GM18907 (cell line): Measurements from ENCODE around the gene LCMT1.
"Not testable (repeated sequence)": the region's sequence is repeated elsewhere in the genome, so short reads cannot be mapped to it uniquely, and the experiment has no call there.

Experiments used
- ATAC-seq: cut with Tn5 transposase; IDR thresholded peaks from one replicate; pipeline ENCODE4 v1.9.1; 2021; ENCODE audit warnings: mild to moderate bottlenecking, moderate library complexity; ENCODE audit not compliant: unreplicated experiment

LCMT1 gene

GRCh38 chr16:25141648-25142047, 30.1 kb downstream of the LCMT1 start:
- no peak for ATAC-seq

GRCh38 chr16:25143928-25144327, 32.4 kb downstream of the LCMT1 start:
- ATAC-seq, result no peak

- ATAC-seq, result no peak
Measured at GRCh38 chr16:25148568-25149215, 37.1 kb downstream of the LCMT1 start.

GRCh38 chr16:25151996-25152395, 40.5 kb downstream of the LCMT1 start:
- ATAC-seq, result no peak

- ATAC-seq, result no peak
Measured at GRCh38 chr16:25155553-25156460, 44.3 kb downstream of the LCMT1 start.

- no peak for ATAC-seq
Measured at GRCh38 chr16:25157271-25157875, 45.8 kb downstream of the LCMT1 start.

- no peak for ATAC-seq
Measured at GRCh38 chr16:25158401-25158800, 46.9 kb downstream of the LCMT1 start.

GRCh38 chr16:25161753-25162367, 50.3 kb downstream of the LCMT1 start:
- ATAC-seq, result no peak

- no peak for ATAC-seq
Measured at GRCh38 chr16:25163683-25164082, 52.1 kb downstream of the LCMT1 start.

- ATAC-seq, result no peak
Measured at GRCh38 chr16:25165284-25165683, 53.7 kb downstream of the LCMT1 start.

- not testable (repeated sequence) for ATAC-seq
Measured at GRCh38 chr16:25167920-25168319, 56.4 kb downstream of the LCMT1 start.

- no peak for ATAC-seq
Measured at GRCh38 chr16:25171390-25171789, 59.8 kb downstream of the LCMT1 start.

GRCh38 chr16:25172831-25173230, 61.3 kb downstream of the LCMT1 start:
- ATAC-seq, result no peak

- no peak for ATAC-seq
Measured at GRCh38 chr16:25174285-25174684, 62.7 kb downstream of the LCMT1 start.

- no peak for ATAC-seq
Measured at GRCh38 chr16:25176136-25176535, 64.6 kb downstream of the LCMT1 start.

- no peak for ATAC-seq
Measured at GRCh38 chr16:25177512-25177830, 65.9 kb downstream of the LCMT1 start.

- ATAC-seq, result no peak
Measured at GRCh38 chr16:25177831-25178688, 66.5 kb downstream of the LCMT1 start.

- not testable (repeated sequence) for ATAC-seq
Measured at GRCh38 chr16:25181236-25181635, 69.7 kb downstream of the LCMT1 start.

- no peak for ATAC-seq
Measured at GRCh38 chr16:25184771-25185170, 73.2 kb downstream of the LCMT1 start.

- ATAC-seq, result no peak
Measured at GRCh38 chr16:25187491-25187795, 75.9 kb downstream of the LCMT1 start.

GRCh38 chr16:25189305-25189704, 77.8 kb downstream of the LCMT1 start:
- ATAC-seq, result no peak
